Measurements from ENCODE around the gene SLC35E3. TPM values are rescaled to one million over a fixed set of nuclear protein-coding genes. Genes with fewer than 3 reads are reported as not detected.
"Not testable (repeated sequence)": the region's sequence is repeated elsewhere in the genome, so short reads cannot be mapped to it uniquely, and the experiment has no call there.

The SLC35E3 gene
- total RNA-seq, 1 donor from 2014 or later: 12.2 TPM

DNA sequence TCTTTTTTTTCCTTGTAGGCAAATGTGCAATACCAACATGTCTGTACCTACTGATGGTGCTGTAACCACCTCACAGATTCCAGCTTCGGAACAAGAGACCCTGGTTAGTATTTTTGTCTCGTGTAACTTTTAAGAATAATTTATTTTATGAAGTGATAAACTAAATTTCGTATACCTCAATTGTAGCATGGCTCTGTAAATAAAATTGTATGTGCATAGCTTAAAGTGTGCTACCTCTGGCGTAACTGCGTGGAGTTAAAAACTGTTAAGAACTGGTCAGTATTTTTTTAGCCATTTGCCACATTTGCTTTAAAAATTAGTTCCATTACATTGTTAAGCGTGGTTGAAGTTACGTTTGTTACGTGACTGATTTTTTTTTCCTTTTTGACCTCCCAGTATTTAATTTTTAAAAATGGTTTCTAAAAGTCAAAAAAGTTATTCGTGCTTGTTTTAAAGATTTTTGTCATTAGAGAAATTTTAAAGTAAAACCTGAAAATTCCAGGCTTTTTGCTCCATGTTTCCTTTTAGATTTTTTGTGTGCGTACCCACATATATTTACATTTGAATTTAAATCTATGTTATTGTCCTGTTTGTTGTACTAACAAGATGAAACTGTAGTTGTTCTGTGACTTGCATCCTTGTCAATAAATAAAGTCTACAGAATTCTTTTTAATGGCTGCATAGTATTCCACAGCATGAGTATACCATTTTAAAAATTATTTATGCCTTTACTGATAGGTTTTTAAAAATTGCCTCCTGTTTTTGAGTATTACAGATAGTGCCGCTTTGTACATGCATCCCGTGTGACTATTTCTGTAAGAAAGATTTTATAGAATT is 63.4 kb downstream of the SLC35E3 start:
- H3K36me3 ChIP-seq: peaks cover 51% of the 10 kb centered on the region
- intact Hi-C loops (cut with DNase I): no loop called here
- H3K9me3 ChIP-seq: no peaks in the 10 kb centered on the region
- DNase-seq (no peak), ATAC-seq (no peak)
- peak overlapping the region; percentile 98 for H3K27ac ChIP-seq
- peak overlapping the region; percentile 96 for H3K4me3 ChIP-seq
- peaks cover 33% of the 10 kb centered on the region for H3K4me1 ChIP-seq
- H3K27me3 ChIP-seq: no peaks in the 10 kb centered on the region
- TF ChIP-seq, protein P1, sequence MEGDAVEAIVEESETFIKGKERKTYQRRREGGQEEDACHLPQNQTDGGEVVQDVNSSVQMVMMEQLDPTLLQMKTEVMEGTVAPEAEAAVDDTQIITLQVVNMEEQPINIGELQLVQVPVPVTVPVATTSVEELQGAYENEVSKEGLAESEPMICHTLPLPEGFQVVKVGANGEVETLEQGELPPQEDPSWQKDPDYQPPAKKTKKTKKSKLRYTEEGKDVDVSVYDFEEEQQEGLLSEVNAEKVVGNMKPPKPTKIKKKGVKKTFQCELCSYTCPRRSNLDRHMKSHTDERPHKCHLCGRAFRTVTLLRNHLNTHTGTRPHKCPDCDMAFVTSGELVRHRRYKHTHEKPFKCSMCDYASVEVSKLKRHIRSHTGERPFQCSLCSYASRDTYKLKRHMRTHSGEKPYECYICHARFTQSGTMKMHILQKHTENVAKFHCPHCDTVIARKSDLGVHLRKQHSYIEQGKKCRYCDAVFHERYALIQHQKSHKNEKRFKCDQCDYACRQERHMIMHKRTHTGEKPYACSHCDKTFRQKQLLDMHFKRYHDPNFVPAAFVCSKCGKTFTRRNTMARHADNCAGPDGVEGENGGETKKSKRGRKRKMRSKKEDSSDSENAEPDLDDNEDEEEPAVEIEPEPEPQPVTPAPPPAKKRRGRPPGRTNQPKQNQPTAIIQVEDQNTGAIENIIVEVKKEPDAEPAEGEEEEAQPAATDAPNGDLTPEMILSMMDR (IDR thresholded peaks at IDR 0.05): no peak

DNA sequence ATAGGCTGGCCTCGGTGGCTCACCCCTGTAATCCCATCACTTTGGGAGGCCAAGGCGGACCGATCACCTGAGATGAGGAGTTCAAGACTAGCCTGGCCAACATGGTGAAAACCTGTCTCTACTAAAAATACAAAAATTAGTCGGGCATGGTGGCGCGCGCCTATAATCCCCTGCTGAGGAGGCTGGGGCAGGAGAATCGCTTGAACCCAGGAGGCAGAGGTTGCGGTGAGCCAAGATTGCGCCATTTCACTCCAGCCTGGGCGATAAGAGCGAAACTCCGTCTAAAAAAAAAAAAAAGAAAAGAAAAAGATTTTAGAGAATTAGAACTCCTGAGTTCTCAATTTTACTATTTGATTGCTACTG is 64.0 kb downstream of the SLC35E3 start:
- H3K36me3 ChIP-seq: peaks cover 57% of the 10 kb centered on the region
- H3K4me1 ChIP-seq: peaks cover 33% of the 10 kb centered on the region
- intact Hi-C loops (cut with DNase I); DNase-seq; H3K9me3 ChIP-seq; H3K27me3 ChIP-seq; ATAC-seq: not testable (repeated sequence)
- H3K4me3 ChIP-seq: peak overlapping the region; percentile 96
- peak overlapping the region; percentile 98 for H3K27ac ChIP-seq

DNA sequence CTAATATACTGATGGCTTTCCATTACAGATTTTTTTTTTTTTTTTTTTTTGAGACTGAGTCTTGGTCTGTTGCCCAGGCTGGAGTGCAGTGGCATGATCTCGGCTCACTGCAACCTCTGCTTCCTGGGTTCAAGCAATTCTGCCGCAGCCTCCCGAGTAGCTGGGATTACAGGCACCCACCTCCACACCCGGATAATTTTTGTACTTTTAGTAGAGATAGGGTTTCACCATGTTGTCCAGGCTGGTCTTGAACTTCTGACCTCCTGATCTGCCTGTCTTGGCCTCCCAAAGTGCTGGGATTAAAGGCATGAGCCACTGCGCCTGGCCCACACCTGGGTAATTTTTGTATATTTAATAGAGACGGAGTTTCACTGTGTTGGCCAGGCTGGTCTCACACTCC is 65.6 kb downstream of the SLC35E3 start:
- H3K27ac ChIP-seq, DNase-seq: not testable (repeated sequence)
- peak overlapping the region; percentile 96 for H3K4me3 ChIP-seq

DNA sequence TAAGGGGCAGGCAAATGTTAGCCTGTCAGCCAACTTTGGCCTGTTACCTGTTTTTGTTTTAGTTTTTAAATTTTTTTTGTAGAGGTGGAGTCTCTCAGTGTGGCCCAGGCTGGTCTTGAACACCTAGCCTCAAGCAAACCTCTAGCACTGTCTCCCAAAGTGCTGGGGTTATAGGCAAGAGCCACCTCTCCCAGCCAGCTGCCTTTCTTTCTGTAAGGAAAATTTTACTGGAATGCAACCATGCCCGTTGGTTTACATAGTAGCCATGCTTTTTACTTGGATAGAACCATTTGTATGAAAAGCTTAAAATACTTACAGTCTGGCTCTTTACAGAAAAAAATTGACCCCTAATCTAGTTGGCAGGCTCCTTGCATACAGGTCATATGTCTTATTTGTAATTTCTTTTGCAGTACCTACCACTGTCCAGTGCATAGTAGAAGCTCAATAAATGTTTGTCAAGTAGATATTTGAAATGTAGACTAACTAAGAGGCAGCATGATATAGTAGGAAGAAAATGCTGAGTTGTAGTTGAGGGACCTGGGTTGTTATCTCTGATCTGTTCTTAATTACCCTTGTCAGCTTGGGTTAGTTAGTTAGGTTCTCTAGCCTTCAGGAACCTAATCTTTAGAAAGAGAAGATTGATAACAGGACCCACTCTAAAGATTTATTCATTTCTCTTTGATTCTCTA is 66.7 kb downstream of the SLC35E3 start:
- no peak for ATAC-seq
- Histone ChIP-seq H3K27ac (peak overlapping the region; percentile 18), H3K4me1 (peaks cover 25% of the 10 kb centered on the region), H3K36me3 (peaks cover 84% of the 10 kb centered on the region), H3K9me3 (no peaks in the 10 kb centered on the region), H3K4me3 (peak overlapping the region; percentile 96), H3K27me3 (no peaks in the 10 kb centered on the region)
- no peak for DNase-seq
- TF ChIP-seq, protein P1 (IDR thresholded peaks at IDR 0.05): no peak
- intact Hi-C loops (cut with DNase I): no loop called here

More for the DNA sequence above, 65.6 kb downstream of the SLC35E3 start:
- peaks cover 73% of the 10 kb centered on the region for H3K36me3 ChIP-seq
- intact Hi-C loops (cut with DNase I); ATAC-seq; H3K9me3 ChIP-seq; H3K27me3 ChIP-seq: not testable (repeated sequence)
- H3K4me1 ChIP-seq: peaks cover 33% of the 10 kb centered on the region

DNA sequence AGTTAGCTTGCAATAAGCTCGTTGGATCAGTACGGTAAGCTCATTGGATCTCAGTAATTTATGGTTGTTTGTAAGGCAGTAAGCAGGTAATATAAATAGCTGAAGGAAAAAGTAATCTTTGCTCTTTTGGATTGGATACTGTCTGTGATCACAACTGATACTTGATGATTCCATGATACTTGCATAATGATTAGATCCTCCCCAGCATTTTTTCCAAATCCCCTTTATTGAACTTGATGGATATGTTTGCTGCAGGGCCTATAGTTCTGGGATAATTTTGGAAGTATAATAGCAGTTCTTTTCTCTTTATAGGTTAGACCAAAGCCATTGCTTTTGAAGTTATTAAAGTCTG is 67.2 kb downstream of the SLC35E3 start:
- intact Hi-C loops (cut with DNase I): no loop called here
- Histone ChIP-seq H3K4me1 (peaks cover 25% of the 10 kb centered on the region), H3K9me3 (no peaks in the 10 kb centered on the region), H3K27me3 (no peaks in the 10 kb centered on the region), H3K4me3 (peak overlapping the region; percentile 96), H3K27ac (peak overlapping the region; percentile 18), H3K36me3 (peaks cover 89% of the 10 kb centered on the region)
- DNase-seq: no peak
- TF ChIP-seq, protein P1 (IDR thresholded peaks at IDR 0.05): no peak
- ATAC-seq: no peak

DNA sequence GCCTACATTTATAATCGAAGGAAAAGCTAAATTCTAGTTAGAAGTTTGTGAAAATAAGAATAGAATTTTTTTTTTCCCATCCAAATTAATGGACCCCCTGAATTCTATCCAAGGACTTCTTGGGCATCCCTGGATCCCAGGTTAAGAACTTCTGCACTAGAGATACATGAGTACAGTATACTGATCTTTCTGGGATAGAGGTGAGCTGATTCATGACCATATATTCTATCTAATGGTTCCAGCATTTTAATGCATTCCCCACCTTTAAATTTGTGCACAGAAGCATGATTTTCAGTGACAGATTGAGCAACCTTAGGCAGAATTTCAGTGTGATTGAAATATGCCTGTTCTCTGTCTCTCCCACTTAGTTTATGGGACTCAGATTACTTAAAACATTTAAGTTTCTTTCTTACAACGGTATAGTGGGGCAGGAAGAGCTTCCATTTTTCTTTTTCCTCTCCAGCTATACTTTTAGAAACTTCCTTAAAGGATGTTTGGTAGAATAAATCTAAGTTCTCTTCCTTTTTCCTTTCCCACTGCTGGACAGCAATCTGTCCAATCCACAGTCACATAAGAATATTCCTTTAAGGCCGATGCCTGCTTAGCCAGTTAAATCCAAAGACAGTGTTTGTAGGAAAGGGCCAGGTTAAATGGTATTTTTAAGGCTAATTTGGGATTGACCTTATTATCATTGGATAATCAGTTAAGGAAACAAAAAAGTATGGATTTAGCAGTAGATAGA is 68.7 kb downstream of the SLC35E3 start:
- Histone ChIP-seq H3K9me3 (no peaks in the 10 kb centered on the region), H3K27ac (no peak overlapping the region), H3K4me3 (no peak overlapping the region), H3K27me3 (no peaks in the 10 kb centered on the region), H3K36me3 (peaks cover 99% of the 10 kb centered on the region), H3K4me1 (peaks cover 25% of the 10 kb centered on the region)
- ATAC-seq (no peak), DNase-seq (no peak)
- intact Hi-C loops (cut with DNase I): no loop called here
- TF ChIP-seq, protein P1 (IDR thresholded peaks at IDR 0.05): no peak
